Stomach (tissue), 4 donors: ENCODE data around the gene MMP14.

ENCODE experiments used
- EP300 ChIP-seq: sonication (generic); formaldehyde crosslinking; IDR thresholded peaks from one replicate; pipeline ENCODE4 v1.6.1; 2017; ENCODE audit warnings: antibody characterized with exemption
- TF ChIP-seq, protein P1 (sequence below), 7 experiments: fragments of 450-650 bp in 4 of 7; fragments of 200-600 bp in 3 of 7; sonication (generic) in 3 of 7; IDR thresholded peaks; one replicate each; pipeline ENCODE4 v1.5.1; 2016 to 2019; ENCODE audit warnings: antibody characterized with exemption in 7 of 7, control low read depth in 2 of 7, mild to moderate bottlenecking in 1 of 7

GRCh38 chr14:22883173-22883976 lies 47.0 kb downstream of the MMP14 start, which contains the start of gene REM2:
- TF ChIP-seq EP300 = no peak
- TF ChIP-seq, protein P1, sequence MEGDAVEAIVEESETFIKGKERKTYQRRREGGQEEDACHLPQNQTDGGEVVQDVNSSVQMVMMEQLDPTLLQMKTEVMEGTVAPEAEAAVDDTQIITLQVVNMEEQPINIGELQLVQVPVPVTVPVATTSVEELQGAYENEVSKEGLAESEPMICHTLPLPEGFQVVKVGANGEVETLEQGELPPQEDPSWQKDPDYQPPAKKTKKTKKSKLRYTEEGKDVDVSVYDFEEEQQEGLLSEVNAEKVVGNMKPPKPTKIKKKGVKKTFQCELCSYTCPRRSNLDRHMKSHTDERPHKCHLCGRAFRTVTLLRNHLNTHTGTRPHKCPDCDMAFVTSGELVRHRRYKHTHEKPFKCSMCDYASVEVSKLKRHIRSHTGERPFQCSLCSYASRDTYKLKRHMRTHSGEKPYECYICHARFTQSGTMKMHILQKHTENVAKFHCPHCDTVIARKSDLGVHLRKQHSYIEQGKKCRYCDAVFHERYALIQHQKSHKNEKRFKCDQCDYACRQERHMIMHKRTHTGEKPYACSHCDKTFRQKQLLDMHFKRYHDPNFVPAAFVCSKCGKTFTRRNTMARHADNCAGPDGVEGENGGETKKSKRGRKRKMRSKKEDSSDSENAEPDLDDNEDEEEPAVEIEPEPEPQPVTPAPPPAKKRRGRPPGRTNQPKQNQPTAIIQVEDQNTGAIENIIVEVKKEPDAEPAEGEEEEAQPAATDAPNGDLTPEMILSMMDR (IDR thresholded peaks at IDR 0.05) = no peak
